Natural killer cell (primary cell): ENCODE results near the gene GIMAP2. TPM values are rescaled to one million over a fixed set of nuclear protein-coding genes. Genes with fewer than 3 reads are reported as not detected.

ENCODE experiments used
- ATAC-seq, 3 donors: fragments of 150-1000 bp in 2 of 3; fragments of 200-7000 bp in 1 of 3; cut with Tn5 transposase; 1 replicate in 1 of 3; 2 replicates in 2 of 3; pipeline ENCODE4 v1.10.0; 2021; ENCODE audit warnings: mild to moderate bottlenecking in 2 of 3, moderate library complexity in 2 of 3
- DNase-seq, 2 donors: peaks; one replicate each; pipeline versions ENCODE4 v3.0.0 to v3.0.0-alpha.2; 2013 to 2021; ENCODE audit warnings: mixed read lengths in 1 of 2
- H3K27ac ChIP-seq: one replicate; pipeline ENCODE4 v1.5.1; 2013; ENCODE audit warnings: mild to moderate bottlenecking, low read length
- H3K27me3 ChIP-seq: one replicate; pipeline ENCODE4 v1.6.1; 2013; ENCODE audit warnings: low read length; ENCODE audit not compliant: control insufficient read depth, insufficient read depth
- H3K36me3 ChIP-seq: one replicate; pipeline ENCODE4 v1.6.1; 2013; ENCODE audit warnings: low read length; ENCODE audit not compliant: control insufficient read depth, insufficient read depth
- H3K4me1 ChIP-seq: one replicate; pipeline ENCODE4 v1.6.1; 2013; ENCODE audit warnings: low read length; ENCODE audit not compliant: control insufficient read depth, insufficient read depth
- H3K4me3 ChIP-seq: one replicate; pipeline ENCODE4 v1.5.1; 2013; ENCODE audit warnings: low read length
- H3K9me3 ChIP-seq: one replicate; pipeline ENCODE4 v1.6.1; 2013; ENCODE audit warnings: low read length; ENCODE audit not compliant: control insufficient read depth, insufficient read depth
- H3K27ac Mint-ChIP-seq, 2 donors: one replicate each; pipeline ENCODE4 v1.8.0; 2022; ENCODE audit warnings: mild to moderate bottlenecking in 2 of 2, mixed read lengths in 2 of 2, moderate library complexity in 1 of 2
- H3K27me3 Mint-ChIP-seq, 2 donors: one replicate each; pipeline ENCODE4 v1.8.0; 2022; ENCODE audit warnings: low read depth in 2 of 2, mixed read lengths in 2 of 2
- H3K36me3 Mint-ChIP-seq: one replicate; pipeline ENCODE4 v1.8.0; 2022; ENCODE audit warnings: mixed read lengths
- H3K4me1 Mint-ChIP-seq, 2 donors: one replicate each; pipeline ENCODE4 v1.8.0; 2022; ENCODE audit warnings: mixed read lengths in 2 of 2
- H3K4me3 Mint-ChIP-seq: one replicate; pipeline ENCODE4 v1.8.0; 2022; ENCODE audit warnings: mild to moderate bottlenecking, moderate library complexity, mixed read lengths
- H3K9me3 Mint-ChIP-seq, 2 donors: one replicate each; pipeline ENCODE4 v1.8.0; 2022; ENCODE audit warnings: mixed read lengths in 2 of 2
- WGBS: methylation state at CpG from one replicate; pipeline ENCODE4 v1.1.7; 2013; ENCODE audit warnings: missing lambda C conversion rate; ENCODE audit not compliant: insufficient coverage; 5-methylcytosine and 5-hydroxymethylcytosine counted together
- intact Hi-C: fragments of 100-400 bp; cut with micrococcal nuclease; formaldehyde crosslinking; loops from one replicate; pipeline ENCODE4 v1.14.2; 2022
- total RNA-seq, 4 donors: library from RNA; stranded (reverse); fragments of 120-200 nt in 1 of 4; gene quantifications; one replicate each; pipeline versions ENCODE4 v1.2.3 to v1.2.4, GENCODE V29; 2013 to 2022
- TF ChIP-seq, protein P1 (sequence below): fragments of 200-600 bp; IDR thresholded peaks from one replicate; pipeline ENCODE4 v1.8.0; 2022; ENCODE audit warnings: antibody characterized with exemption

Gene GIMAP2
- total RNA-seq, 3 donors from 2014 or later (not counting 1 experiment from before 2014, with no cell fraction given): 47.5 to 77.5 (median 61.0) TPM

DNA sequence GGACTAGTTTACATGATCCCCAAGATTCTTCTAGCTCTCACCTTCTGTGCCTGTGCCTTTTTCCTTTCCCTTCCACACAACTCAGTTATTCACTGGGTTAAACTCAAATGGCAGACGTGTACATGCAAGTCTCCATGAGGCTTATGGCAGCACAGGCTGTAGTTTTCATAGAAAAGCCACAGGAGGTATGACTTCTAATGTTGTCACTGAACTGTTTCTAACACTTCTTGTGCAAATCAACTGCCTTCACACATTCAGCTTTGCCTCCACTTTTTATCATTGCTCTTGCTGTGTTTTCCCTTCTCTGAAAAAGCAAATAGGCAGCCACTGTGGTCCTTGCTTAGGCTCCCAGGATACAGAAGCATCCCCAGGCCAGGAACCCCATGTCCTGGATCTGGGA, 46.4 kb downstream of the GIMAP2 start:
- no peaks in the 10 kb centered on the region for H3K27me3 Mint-ChIP-seq
- Histone ChIP-seq H3K27me3 (no peaks in the 10 kb centered on the region), H3K4me1 (peaks cover 23% of the 10 kb centered on the region), H3K27ac (peak overlapping the region; percentile 49), H3K4me3 (no peak overlapping the region), H3K36me3 (no peaks in the 10 kb centered on the region), H3K9me3 (peaks cover 8% of the 10 kb centered on the region)
- ATAC-seq (peak; percentile 88 to 94 (median 93)), DNase-seq (no peak)
- peaks cover 44 to 48% of the 10 kb centered on the region in 2 donors for H3K4me1 Mint-ChIP-seq
- TF ChIP-seq, protein P1, sequence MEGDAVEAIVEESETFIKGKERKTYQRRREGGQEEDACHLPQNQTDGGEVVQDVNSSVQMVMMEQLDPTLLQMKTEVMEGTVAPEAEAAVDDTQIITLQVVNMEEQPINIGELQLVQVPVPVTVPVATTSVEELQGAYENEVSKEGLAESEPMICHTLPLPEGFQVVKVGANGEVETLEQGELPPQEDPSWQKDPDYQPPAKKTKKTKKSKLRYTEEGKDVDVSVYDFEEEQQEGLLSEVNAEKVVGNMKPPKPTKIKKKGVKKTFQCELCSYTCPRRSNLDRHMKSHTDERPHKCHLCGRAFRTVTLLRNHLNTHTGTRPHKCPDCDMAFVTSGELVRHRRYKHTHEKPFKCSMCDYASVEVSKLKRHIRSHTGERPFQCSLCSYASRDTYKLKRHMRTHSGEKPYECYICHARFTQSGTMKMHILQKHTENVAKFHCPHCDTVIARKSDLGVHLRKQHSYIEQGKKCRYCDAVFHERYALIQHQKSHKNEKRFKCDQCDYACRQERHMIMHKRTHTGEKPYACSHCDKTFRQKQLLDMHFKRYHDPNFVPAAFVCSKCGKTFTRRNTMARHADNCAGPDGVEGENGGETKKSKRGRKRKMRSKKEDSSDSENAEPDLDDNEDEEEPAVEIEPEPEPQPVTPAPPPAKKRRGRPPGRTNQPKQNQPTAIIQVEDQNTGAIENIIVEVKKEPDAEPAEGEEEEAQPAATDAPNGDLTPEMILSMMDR: no peak
- H3K27ac Mint-ChIP-seq: peak overlapping the region; percentile 88 to 90
- H3K36me3 Mint-ChIP-seq: peaks cover 17% of the 10 kb centered on the region
- 30% methylated on average over 1 of the region's 1 CpG for WGBS
- peaks cover 2 to 7% of the 10 kb centered on the region in 2 donors for H3K9me3 Mint-ChIP-seq
- peak overlapping the region; percentile 65 for H3K4me3 Mint-ChIP-seq
- intact Hi-C loops: no loop called here

DNA sequence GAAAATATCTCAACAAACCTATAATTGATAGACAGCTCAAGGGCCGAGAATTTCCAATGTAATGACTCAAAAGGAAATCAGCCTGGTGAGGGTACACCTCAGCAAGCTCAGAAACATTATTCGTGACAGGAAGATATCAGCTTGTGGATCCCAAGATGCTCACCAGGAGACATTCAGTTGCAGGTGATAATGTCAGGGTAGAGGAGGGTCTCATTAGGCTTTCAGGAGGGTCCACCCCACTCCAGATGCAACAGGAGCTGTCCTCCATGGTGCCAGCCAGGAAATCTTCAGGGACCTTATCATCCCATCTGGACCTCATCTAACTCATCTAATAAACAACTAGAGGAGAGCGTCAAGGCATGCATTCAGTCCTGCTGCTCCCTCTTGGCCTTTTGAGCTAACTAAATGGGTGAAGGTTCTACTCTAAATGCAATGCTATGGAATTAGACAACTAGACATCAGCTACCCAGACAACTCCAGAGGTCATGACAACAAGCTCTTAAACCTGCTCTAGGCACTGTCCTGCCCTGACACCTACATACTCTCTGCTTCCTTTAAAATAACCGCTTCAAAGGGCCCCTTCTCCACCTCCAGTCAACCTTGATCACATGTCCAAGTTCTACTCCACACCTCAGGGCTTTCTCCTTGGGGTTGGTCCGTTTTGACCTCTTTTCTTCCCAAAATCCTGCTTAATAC, 47.4 kb downstream of the GIMAP2 start:
- Mint-ChIP-seq H3K4me1 (peaks cover 43 to 46% of the 10 kb centered on the region in 2 donors), H3K9me3 (peaks cover 0 to 5% of the 10 kb centered on the region in 2 donors), H3K27ac (peak overlapping the region; percentile 88 to 90), H3K36me3 (peaks cover 10% of the 10 kb centered on the region), H3K4me3 (no peak overlapping the region), H3K27me3 (no peaks in the 10 kb centered on the region)
- 77% methylated on average over 5 of the region's 5 CpGs for WGBS
- TF ChIP-seq, protein P1: no peak
- Histone ChIP-seq H3K27ac (peak overlapping the region; percentile 49), H3K4me1 (peaks cover 24% of the 10 kb centered on the region), H3K4me3 (no peak overlapping the region), H3K36me3 (no peaks in the 10 kb centered on the region), H3K9me3 (peaks cover under 1% of the 10 kb centered on the region), H3K27me3 (no peaks in the 10 kb centered on the region)
- intact Hi-C loops: no loop called here
- DNase-seq (peak in 1 of 2 donors; percentile 55), ATAC-seq (no peak)

DNA sequence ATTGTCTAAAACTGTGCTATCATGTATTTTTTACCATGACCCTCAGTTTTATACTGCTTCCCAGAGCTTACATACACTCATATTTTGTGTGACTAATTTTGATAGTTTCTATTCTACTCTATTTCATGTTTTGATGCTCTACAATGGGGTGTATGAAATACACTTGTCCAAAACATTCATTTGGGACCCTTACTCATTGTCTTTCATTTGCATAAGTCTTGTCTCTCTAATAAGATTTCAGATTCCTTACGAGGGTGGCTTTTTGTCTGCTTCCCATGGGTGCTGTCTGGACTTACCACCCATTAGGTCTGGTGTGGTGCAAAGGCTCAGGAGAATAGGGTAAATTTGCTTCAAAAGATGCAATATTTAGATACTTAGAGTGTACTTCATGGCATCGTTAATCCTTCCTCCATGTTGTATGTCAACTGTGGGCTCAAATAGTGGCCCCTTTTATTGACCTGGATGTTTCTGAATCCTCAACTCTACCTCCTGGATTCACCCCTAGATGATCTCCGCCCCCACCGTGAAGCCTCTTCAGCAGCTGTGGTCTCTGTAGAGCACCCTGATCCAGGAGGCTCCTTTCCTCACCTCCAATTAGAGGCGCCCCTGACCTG, 48.1 kb downstream of the GIMAP2 start:
- 87% methylated on average over 4 of the region's 5 CpGs for WGBS
- Mint-ChIP-seq H3K27me3 (no peaks in the 10 kb centered on the region), H3K9me3 (peaks cover 0 to 2% of the 10 kb centered on the region in 2 donors), H3K36me3 (peaks cover 8% of the 10 kb centered on the region), H3K4me3 (no peak overlapping the region), H3K27ac (peak overlapping the region; percentile 88 to 90), H3K4me1 (peaks cover 45 to 52% of the 10 kb centered on the region in 2 donors)
- intact Hi-C loops: no loop called here
- no peak for ATAC-seq
- Histone ChIP-seq H3K36me3 (no peaks in the 10 kb centered on the region), H3K4me3 (no peak overlapping the region), H3K9me3 (no peaks in the 10 kb centered on the region), H3K27me3 (no peaks in the 10 kb centered on the region), H3K27ac (no peak overlapping the region), H3K4me1 (peaks cover 24% of the 10 kb centered on the region)
- TF ChIP-seq, protein P1: no peak
- no peak for DNase-seq
